ENCODE measurements around the gene LAMB2. TPM values are rescaled to one million over a fixed set of nuclear protein-coding genes. Genes with fewer than 3 reads are reported as not detected.

Gene LAMB2
- total and polyA plus RNA-seq, 2 of the 8 experiments (the other 6 are each of a cell fraction or from before 2014, with no cell fraction given) = 112 to 153 TPM

DNA sequence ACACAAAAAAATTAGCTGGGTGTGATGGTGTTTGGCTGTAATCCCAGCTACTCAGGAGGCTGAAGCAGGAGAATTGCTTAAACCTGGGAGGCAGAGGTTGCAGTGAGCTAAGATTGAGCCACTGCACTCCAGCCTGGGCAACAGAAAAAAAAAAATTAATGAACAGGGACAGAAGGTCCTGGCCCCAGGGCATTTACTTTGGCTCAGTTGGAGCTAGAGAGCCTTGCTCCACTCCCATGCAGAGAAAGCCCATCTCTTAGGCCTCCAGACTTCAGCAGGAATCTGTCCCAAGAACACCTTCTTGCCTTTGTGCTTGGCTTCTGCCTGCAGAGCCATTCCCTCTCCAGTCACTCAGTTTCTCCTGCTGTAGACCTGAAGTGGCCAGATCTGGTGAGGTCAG is 47.3 kb upstream of the LAMB2 start:
- no peak overlapping the region for H3K56ac ChIP-seq (replicated peaks; ENCODE audit: insufficient read length, low read depth, low read length)
- H2BK120ac ChIP-seq (replicated peaks; ENCODE audit: low read depth, low read length) = no peak overlapping the region
- no peak overlapping the region for H2AFZ ChIP-seq (ENCODE audit: low read length)
- no peaks in the 10 kb centered on the region for H3K23me2 ChIP-seq (ENCODE audit: low read depth, low read length)
- H2BK12ac ChIP-seq (ENCODE audit: low read depth, low read length) = no peak overlapping the region
- no peaks in the 10 kb centered on the region for H3K4me1 ChIP-seq (replicated peaks in 1 of 4; ENCODE audit: control insufficient read depth in 3 of 4, insufficient read depth in 4 of 4, low read length in 3 of 4)
- no peaks in the 10 kb centered on the region for H3K79me2 ChIP-seq (ENCODE audit: control insufficient read depth in 1 of 2, insufficient read depth in 2 of 2, low read length in 2 of 2)
- no peaks in the 10 kb centered on the region for H3K27me3 ChIP-seq (replicated peaks in 1 of 4; ENCODE audit: control insufficient read depth in 3 of 4, extremely low read depth in 1 of 4, insufficient read depth in 3 of 4, low read length in 3 of 4)
- H3K4me3 ChIP-seq (ENCODE audit: extremely low read depth in 1 of 4, insufficient read depth in 2 of 4, low read depth in 3 of 4, low read length in 4 of 4) = no peak overlapping the region
- POLR2A ChIA-PET (ENCODE audit: partially characterized antibody) = interaction anchor here (1.3 kb wide), 1 partner anchor 17 kb away, joined by 3 read pairs; no protein-coding TSS in a partner anchor
- no peaks in the 10 kb centered on the region for H4K20me1 ChIP-seq (replicated peaks in 1 of 2; ENCODE audit: control insufficient read depth in 1 of 2, insufficient read depth in 2 of 2, low read length in 2 of 2)
- H3K4ac ChIP-seq (replicated peaks; ENCODE audit: insufficient read length, low read depth, low read length) = no peak overlapping the region
- H2BK5ac ChIP-seq (ENCODE audit: low read depth, low read length) = no peak overlapping the region
- H3K18ac ChIP-seq (ENCODE audit: extremely low read depth, low read length) = no peak overlapping the region
- DNase-seq (ENCODE audit: low read depth in 1 of 2, low spot score in 2 of 2) = no peak
- H4K5ac ChIP-seq (ENCODE audit: insufficient read length, low read depth, low read length) = no peak overlapping the region
- no peak for FAIRE-seq
- no peak overlapping the region for H3K4me2 ChIP-seq (ENCODE audit: insufficient read depth in 1 of 2, low read depth in 2 of 2, low read length in 2 of 2)
- H2BK15ac ChIP-seq (ENCODE audit: low read length) = no peak overlapping the region
- CTCF ChIA-PET (ENCODE audit: partially characterized antibody) = interaction anchor here (0.6 to 4.3 kb wide), 3 partner anchors 10 to 396 kb away, joined by 3 to 17 read pairs (median 4); partner anchors contain the start of gene KLHDC8B
- H2AK5ac ChIP-seq (ENCODE audit: low read depth, low read length) = no peak overlapping the region
- H3K27ac ChIP-seq (ENCODE audit: low read depth, low read length) = no peak overlapping the region
- no peak overlapping the region for H4K91ac ChIP-seq (replicated peaks; ENCODE audit: insufficient read length, low read length)
- H3K9ac ChIP-seq (replicated peaks in 1 of 4; ENCODE audit: extremely low read depth in 1 of 4, low read depth in 3 of 4, low read length in 3 of 4) = no peak overlapping the region
- H2BK20ac ChIP-seq (ENCODE audit: low read length) = no peak overlapping the region
- no peak overlapping the region for H3K14ac ChIP-seq (ENCODE audit: insufficient read length)
- H4K8ac ChIP-seq (ENCODE audit: extremely low read depth, insufficient read depth, low read length) = no peak overlapping the region
- peaks cover 0 to 7% of the 10 kb centered on the region in 2 experiments; a peak in 1 of 4 replicates for H3K9me3 ChIP-seq (ENCODE audit: insufficient read depth in 2 of 2, low read depth in 1 of 2, low read length in 1 of 2)
- no peaks in the 10 kb centered on the region for H3K36me3 ChIP-seq (ENCODE audit: control insufficient read depth in 2 of 4, insufficient read depth in 4 of 4, low read length in 3 of 4)
- no peak overlapping the region for H3K23ac ChIP-seq (ENCODE audit: insufficient read length)
- H3K79me1 ChIP-seq (ENCODE audit: low read depth, low read length) = no peaks in the 10 kb centered on the region
- TF ChIP-seq SIRT6 (IDR thresholded peaks at IDR 0.05; ENCODE audit: low read length) = no peak
